Breast epithelium (tissue), 4 donors: ENCODE measurements around the gene ARCN1. TPM values are rescaled to one million over a fixed set of nuclear protein-coding genes. Genes with fewer than 3 reads are reported as not detected.

ENCODE experiments used
- DNase-seq, 2 donors: peaks; one replicate each; pipeline ENCODE4 v3.0.0-alpha.2; 2019; ENCODE audit warnings: low spot score in 2 of 2
- H3K27ac ChIP-seq, 2 donors: fragments of 200-600 bp; sonication (generic) in 1 of 2; one replicate each; pipeline ENCODE4 v1.5.1; 2016 to 2019; ENCODE audit warnings: mild to moderate bottlenecking in 1 of 2
- H3K27me3 ChIP-seq, 2 donors: fragments of 200-600 bp; sonication (generic) in 1 of 2; one replicate each; pipeline versions ENCODE4 v1.5.1 to v1.6.0; 2017 to 2019; ENCODE audit warnings: control low read depth in 1 of 2, mild to moderate bottlenecking in 1 of 2
- H3K36me3 ChIP-seq: fragments of 200-600 bp; one replicate; pipeline ENCODE4 v1.5.1; 2019
- H3K4me1 ChIP-seq, 2 donors: fragments of 200-600 bp; sonication (generic); one replicate each; pipeline ENCODE4 v1.5.1; 2016 to 2019; ENCODE audit warnings: control low read depth in 1 of 2
- H3K4me3 ChIP-seq, 3 donors: fragments of 200-600 bp; sonication (generic); 1 replicate in 2 of 3; 2 replicates in 1 of 3; pipeline ENCODE4 v1.5.1; 2016 to 2019; ENCODE audit warnings: mild to moderate bottlenecking in 3 of 3, moderate library complexity in 2 of 3
- H3K9me3 ChIP-seq, 2 donors: fragments of 200-600 bp; sonication (generic) in 1 of 2; one replicate each; pipeline ENCODE4 v1.5.1; 2016 to 2019; ENCODE audit warnings: control low read depth in 1 of 2
- CTCF ChIP-seq, 3 donors: fragments of 450-650 bp; IDR thresholded peaks; one replicate each; pipeline ENCODE4 v1.5.1; 2016 to 2017; ENCODE audit warnings: antibody characterized with exemption in 3 of 3, mild to moderate bottlenecking in 3 of 3, moderate library complexity in 3 of 3
- POLR2A ChIP-seq: fragments of 450-650 bp; IDR thresholded peaks from one replicate; pipeline ENCODE4 v1.6.1; 2016; ENCODE audit warnings: antibody characterized with exemption, mild to moderate bottlenecking, moderate library complexity
- POLR2AphosphoS5 ChIP-seq, 3 donors: sonication (generic); formaldehyde crosslinking; IDR thresholded peaks; one replicate each; pipeline ENCODE4 v1.6.1; 2017; ENCODE audit warnings: antibody characterized with exemption in 3 of 3
- intact Hi-C: fragments of 100-400 bp; cut with DNase I; formaldehyde crosslinking; loops from one replicate; pipeline ENCODE4 v1.15.1; 2023; ENCODE audit warnings: low total_unique reads
- total RNA-seq, 3 donors: library from RNA; depleted of rRNA; stranded (reverse); fragments of >200 nt; gene quantifications; one replicate each; pipeline ENCODE4 v1.1.0, GENCODE V29; 2016

The ARCN1 gene
- total RNA-seq, 3 donors from 2014 or later, result 94.1 to 99.1 (median 98.6) TPM

GRCh38 chr11:118535261-118535660, 36.9 kb upstream of the ARCN1 start:
- no peak for DNase-seq
- H3K4me1 ChIP-seq, result peaks cover 4 to 6% of the 10 kb centered on the region in 2 donors
- H3K36me3 ChIP-seq, result no peaks in the 10 kb centered on the region
- no peak overlapping the region for H3K4me3 ChIP-seq
- H3K9me3 ChIP-seq, result no peaks in the 10 kb centered on the region
- TF ChIP-seq POLR2AphosphoS5 (IDR thresholded peaks at IDR 0.05) (no peak), POLR2A (no peak), CTCF (IDR thresholded peaks at IDR 0.05) (no peak)
- H3K27ac ChIP-seq, result no peak overlapping the region
- intact Hi-C loops, result no loop called here
- no peaks in the 10 kb centered on the region for H3K27me3 ChIP-seq

- H3K4me3 ChIP-seq, result no peak overlapping the region
- no peaks in the 10 kb centered on the region for H3K27me3 ChIP-seq
- no peaks in the 10 kb centered on the region for H3K36me3 ChIP-seq
- no peak overlapping the region for H3K27ac ChIP-seq
- TF ChIP-seq CTCF (IDR thresholded peaks at IDR 0.05) (no peak), POLR2AphosphoS5 (IDR thresholded peaks at IDR 0.05) (no peak), POLR2A (no peak)
- H3K9me3 ChIP-seq, result no peaks in the 10 kb centered on the region
- intact Hi-C loops, result no loop called here
- H3K4me1 ChIP-seq, result peaks cover 4 to 6% of the 10 kb centered on the region in 2 donors
- no peak for DNase-seq
These were observed 35.5 kb upstream of the ARCN1 start for GRCh38 chr11:118536726-118537125.

- TF ChIP-seq CTCF (IDR thresholded peaks at IDR 0.05), result no peak
- TF ChIP-seq POLR2AphosphoS5 (IDR thresholded peaks at IDR 0.05), result no peak
- no peak for TF ChIP-seq POLR2A
- Histone ChIP-seq H3K4me3 (no peak overlapping the region), H3K4me1 (no peaks in the 10 kb centered on the region), H3K27me3 (no peaks in the 10 kb centered on the region), H3K36me3 (no peaks in the 10 kb centered on the region), H3K27ac (no peak overlapping the region), H3K9me3 (no peaks in the 10 kb centered on the region)
- no peak for DNase-seq
- intact Hi-C loops, result no loop called here
These were observed 34.7 kb upstream of the ARCN1 start for GRCh38 chr11:118537409-118537980.

- intact Hi-C loops, result no loop called here
- no peaks in the 10 kb centered on the region for H3K9me3 ChIP-seq
- no peaks in the 10 kb centered on the region for H3K4me1 ChIP-seq
- DNase-seq, result no peak
- H3K4me3 ChIP-seq, result no peak overlapping the region
- H3K27me3 ChIP-seq, result no peaks in the 10 kb centered on the region
- TF ChIP-seq POLR2A (no peak), CTCF (IDR thresholded peaks at IDR 0.05) (no peak), POLR2AphosphoS5 (IDR thresholded peaks at IDR 0.05) (no peak)
- H3K27ac ChIP-seq, result no peak overlapping the region
- H3K36me3 ChIP-seq, result no peaks in the 10 kb centered on the region
These were observed 28.1 kb upstream of the ARCN1 start for GRCh38 chr11:118544010-118544646.

- no peaks in the 10 kb centered on the region for H3K27me3 ChIP-seq
- no peak overlapping the region for H3K4me3 ChIP-seq
- intact Hi-C loops, result no loop called here
- no peaks in the 10 kb centered on the region for H3K4me1 ChIP-seq
- no peak for TF ChIP-seq POLR2AphosphoS5 (IDR thresholded peaks at IDR 0.05)
- TF ChIP-seq CTCF (IDR thresholded peaks at IDR 0.05), result no peak
- no peak for TF ChIP-seq POLR2A
- no peak overlapping the region for H3K27ac ChIP-seq
- H3K9me3 ChIP-seq, result no peaks in the 10 kb centered on the region
- no peak for DNase-seq
- no peaks in the 10 kb centered on the region for H3K36me3 ChIP-seq
These were observed 27.6 kb upstream of the ARCN1 start for GRCh38 chr11:118544647-118545010.
